ENCODE results near the gene APBB2.
"Not testable (repeated sequence)": the region's sequence is repeated elsewhere in the genome, so short reads cannot be mapped to it uniquely, and the experiment has no call there.

The APBB2 gene

GRCh38 chr4:40924793-40925117 lies 289.6 kb downstream of the APBB2 start:
- no peak for DNase-seq

GRCh38 chr4:40924096-40924792 lies 290.1 kb downstream of the APBB2 start:
- DNase-seq: peak; percentile 47 to 59

- DNase-seq: no peak
Measured at GRCh38 chr4:40923316-40924095, 290.8 kb downstream of the APBB2 start.

GRCh38 chr4:40919976-40920375 lies 294.4 kb downstream of the APBB2 start:
- not testable (repeated sequence) for DNase-seq

GRCh38 chr4:40918330-40918729 lies 296.0 kb downstream of the APBB2 start:
- no peak for DNase-seq

- DNase-seq: peak; percentile 7 to 10
Measured at GRCh38 chr4:40916880-40917279, 297.5 kb downstream of the APBB2 start.

GRCh38 chr4:40916218-40916555 lies 298.2 kb downstream of the APBB2 start:
- DNase-seq: no peak

- DNase-seq: no peak
Measured at GRCh38 chr4:40915318-40916217, 298.8 kb downstream of the APBB2 start.

- DNase-seq: no peak
Measured at GRCh38 chr4:40912460-40913184, 301.7 kb downstream of the APBB2 start.

- DNase-seq: no peak
Measured at GRCh38 chr4:40910706-40911105, 303.6 kb downstream of the APBB2 start.

- no peak for DNase-seq
Measured at GRCh38 chr4:40909363-40909876, 304.9 kb downstream of the APBB2 start.

- DNase-seq: peak; percentile 63 to 64
Measured at GRCh38 chr4:40908702-40909362, 305.5 kb downstream of the APBB2 start.

GRCh38 chr4:40908297-40908696 lies 306.0 kb downstream of the APBB2 start:
- DNase-seq: no peak

GRCh38 chr4:40905414-40905813 lies 308.9 kb downstream of the APBB2 start:
- no peak for DNase-seq

GRCh38 chr4:40900531-40900930 lies 313.8 kb downstream of the APBB2 start:
- DNase-seq: not testable (repeated sequence)

GRCh38 chr4:40897557-40898203 lies 316.7 kb downstream of the APBB2 start:
- peak; percentile 51 to 52 for DNase-seq

- no peak for DNase-seq
Measured at GRCh38 chr4:40890764-40891163, 323.6 kb downstream of the APBB2 start.

GRCh38 chr4:40890199-40890598 lies 324.1 kb downstream of the APBB2 start:
- DNase-seq: no peak

- DNase-seq: no peak
Measured at GRCh38 chr4:40888933-40889332, 325.4 kb downstream of the APBB2 start.

GRCh38 chr4:40887764-40888131 lies 326.6 kb downstream of the APBB2 start:
- DNase-seq: no peak

- no peak for DNase-seq
Measured at GRCh38 chr4:40886931-40887763, 327.2 kb downstream of the APBB2 start.

All from CD4-positive, alpha-beta T cell treated with Interferon alpha-2 for 1 hour (primary cell).